ENCODE results near the gene LCNL1. TPM values are rescaled to one million over a fixed set of nuclear protein-coding genes. Genes with fewer than 3 reads are reported as not detected.

The LCNL1 gene
- total RNA-seq, 2 donors from 2014 or later: 0.11 TPM; not detected in 1

- Mint-ChIP-seq H3K27me3 (no peaks in the 10 kb centered on the region), H3K27ac (no peak overlapping the region), H3K9me3 (peaks cover 4% of the 10 kb centered on the region), H3K4me3 (no peak overlapping the region), H3K36me3 (ENCODE audit: low read depth) (no peaks in the 10 kb centered on the region), H3K4me1 (peaks cover 12% of the 10 kb centered on the region)
- no peak for ATAC-seq (replicated peaks)
These were observed 21.3 kb upstream of the LCNL1 start for GRCh38 chr9:136961279-136962065.

- Mint-ChIP-seq H3K36me3 (ENCODE audit: low read depth) (no peaks in the 10 kb centered on the region), H3K27me3 (no peaks in the 10 kb centered on the region), H3K4me1 (peaks cover 7% of the 10 kb centered on the region), H3K9me3 (no peaks in the 10 kb centered on the region), H3K27ac (no peak overlapping the region), H3K4me3 (no peak overlapping the region)
- ATAC-seq (replicated peaks): no peak
These were observed 20.6 kb upstream of the LCNL1 start for GRCh38 chr9:136962163-136962562.

DNA sequence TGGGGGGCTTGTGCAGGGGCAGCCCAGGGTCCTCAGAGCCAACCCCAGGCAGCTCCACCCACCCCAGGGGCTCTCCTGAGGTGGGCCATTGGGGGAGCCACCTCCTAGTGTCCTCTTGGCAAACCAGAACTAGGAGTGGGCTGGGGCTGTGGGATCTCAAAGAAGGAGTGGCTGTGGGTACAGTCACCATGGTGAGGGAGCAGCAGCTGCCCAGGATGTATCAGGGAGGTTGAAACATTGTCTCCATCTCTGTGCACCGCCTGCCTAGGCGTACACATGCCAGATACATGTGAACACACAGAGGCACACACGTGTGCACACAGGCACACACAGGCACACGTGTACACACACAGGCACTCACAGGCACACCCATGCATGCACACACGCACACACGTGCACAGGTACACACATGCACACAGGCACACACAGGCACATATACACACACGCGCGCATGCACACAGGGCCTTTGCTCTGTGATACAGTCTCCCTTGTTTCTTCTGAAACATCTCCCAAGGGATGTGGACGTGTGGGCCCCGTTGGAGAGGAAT, 20.0 kb upstream of the LCNL1 start:
- Mint-ChIP-seq H3K9me3 (no peaks in the 10 kb centered on the region), H3K27ac (peak overlapping the region; percentile 50), H3K27me3 (no peaks in the 10 kb centered on the region), H3K36me3 (ENCODE audit: low read depth) (no peaks in the 10 kb centered on the region), H3K4me3 (no peak overlapping the region), H3K4me1 (peaks cover 7% of the 10 kb centered on the region)
- ATAC-seq (replicated peaks): peak; percentile 24

GRCh38 chr9:136963341-136963740, 19.5 kb upstream of the LCNL1 start:
- no peak overlapping the region for H3K4me3 Mint-ChIP-seq
- peak overlapping the region; percentile 50 for H3K27ac Mint-ChIP-seq
- no peak for ATAC-seq (replicated peaks)
- H3K36me3 Mint-ChIP-seq (ENCODE audit: low read depth): no peaks in the 10 kb centered on the region
- no peaks in the 10 kb centered on the region for H3K9me3 Mint-ChIP-seq
- peaks cover 7% of the 10 kb centered on the region for H3K4me1 Mint-ChIP-seq
- H3K27me3 Mint-ChIP-seq: no peaks in the 10 kb centered on the region

- no peak for ATAC-seq (replicated peaks)
- H3K27ac Mint-ChIP-seq: no peak overlapping the region
- H3K4me3 Mint-ChIP-seq: no peak overlapping the region
- no peaks in the 10 kb centered on the region for H3K9me3 Mint-ChIP-seq
- H3K36me3 Mint-ChIP-seq (ENCODE audit: low read depth): no peaks in the 10 kb centered on the region
- peaks cover 7% of the 10 kb centered on the region for H3K4me1 Mint-ChIP-seq
- no peaks in the 10 kb centered on the region for H3K27me3 Mint-ChIP-seq
These were observed 19.0 kb upstream of the LCNL1 start for GRCh38 chr9:136963751-136964150.

DNA sequence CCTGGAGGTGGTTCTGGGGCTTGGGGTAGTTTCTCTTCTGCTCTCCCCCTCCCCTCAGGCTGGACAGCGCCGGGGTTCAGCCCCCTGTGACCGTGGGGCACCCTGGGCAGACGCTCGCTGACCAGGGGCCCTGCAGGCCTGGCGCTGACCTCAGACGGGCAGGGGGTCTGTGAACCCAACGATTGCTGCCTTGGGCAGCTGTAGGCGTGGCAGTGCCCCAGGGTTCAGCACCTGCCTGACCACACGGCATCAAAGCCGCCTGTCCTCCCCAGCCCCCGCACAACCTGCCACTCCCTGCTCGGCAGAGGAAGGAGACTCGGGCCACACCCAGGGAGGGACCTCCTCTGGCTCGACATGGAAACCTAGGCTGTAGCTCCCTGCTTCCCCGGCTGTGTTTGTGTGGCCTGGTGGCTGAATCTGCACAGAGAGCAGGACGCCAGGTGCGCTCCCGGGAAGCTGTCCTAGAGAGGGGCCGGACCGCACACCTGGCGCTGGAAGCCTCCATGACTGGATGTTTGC, 18.6 kb upstream of the LCNL1 start:
- H3K9me3 Mint-ChIP-seq: no peaks in the 10 kb centered on the region
- no peak for ATAC-seq (replicated peaks)
- peak overlapping the region; percentile 44 for H3K27ac Mint-ChIP-seq
- H3K4me3 Mint-ChIP-seq: peak overlapping the region; percentile 24
- H3K27me3 Mint-ChIP-seq: no peaks in the 10 kb centered on the region
- peaks cover 7% of the 10 kb centered on the region for H3K4me1 Mint-ChIP-seq
- H3K36me3 Mint-ChIP-seq (ENCODE audit: low read depth): no peaks in the 10 kb centered on the region

GRCh38 chr9:136964833-136965422, 17.9 kb upstream of the LCNL1 start:
- Mint-ChIP-seq H3K27me3 (no peaks in the 10 kb centered on the region), H3K4me1 (peaks cover 7% of the 10 kb centered on the region), H3K36me3 (ENCODE audit: low read depth) (no peaks in the 10 kb centered on the region), H3K9me3 (no peaks in the 10 kb centered on the region), H3K27ac (peak overlapping the region; percentile 44), H3K4me3 (peak overlapping the region; percentile 82)
- no peak for ATAC-seq (replicated peaks)

DNA sequence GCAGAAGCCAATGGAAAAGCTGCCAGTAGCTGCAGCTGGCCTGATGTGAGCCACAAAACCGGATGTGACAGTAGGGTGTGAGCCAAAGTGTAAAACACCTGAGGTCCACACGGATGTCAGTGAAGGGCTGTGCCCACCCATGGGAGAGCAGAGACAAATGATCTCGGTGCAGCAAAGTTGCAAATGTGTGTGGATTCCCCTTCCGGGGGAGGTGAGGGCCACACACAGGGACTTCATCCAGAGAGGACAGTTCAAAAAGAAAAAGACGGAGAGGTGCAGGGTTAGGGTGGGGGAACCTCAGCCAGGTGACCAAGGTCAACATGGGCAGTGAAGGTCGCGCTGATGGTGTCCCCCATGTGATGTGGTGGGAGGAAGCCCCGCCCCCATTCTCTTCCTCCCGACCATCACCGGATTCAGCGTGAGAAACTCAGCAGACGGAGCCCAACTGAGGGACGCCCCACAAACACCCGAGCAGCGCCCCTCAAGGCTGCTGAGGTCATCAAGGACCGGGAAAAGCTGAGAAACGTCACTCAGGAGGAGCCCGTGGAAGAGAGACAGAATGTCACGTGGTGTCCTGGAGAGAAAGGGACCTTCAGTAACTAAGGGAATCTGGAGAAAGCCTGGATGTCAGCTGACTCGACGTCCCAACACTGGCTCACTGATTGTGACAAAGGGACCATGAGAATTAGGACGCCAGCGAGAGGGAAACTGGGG, 16.9 kb upstream of the LCNL1 start:
- peak overlapping the region; percentile 82 for H3K4me3 Mint-ChIP-seq
- H3K36me3 Mint-ChIP-seq (ENCODE audit: low read depth): no peaks in the 10 kb centered on the region
- peaks cover 7% of the 10 kb centered on the region for H3K4me1 Mint-ChIP-seq
- ATAC-seq (replicated peaks): peak; percentile 64
- H3K27me3 Mint-ChIP-seq: no peaks in the 10 kb centered on the region
- peak overlapping the region; percentile 76 for H3K27ac Mint-ChIP-seq
- no peaks in the 10 kb centered on the region for H3K9me3 Mint-ChIP-seq

GRCh38 chr9:136968333-136969127, 14.3 kb upstream of the LCNL1 start:
- H3K27ac Mint-ChIP-seq: no peak overlapping the region
- no peak overlapping the region for H3K4me3 Mint-ChIP-seq
- no peaks in the 10 kb centered on the region for H3K9me3 Mint-ChIP-seq
- peaks cover 7% of the 10 kb centered on the region for H3K4me1 Mint-ChIP-seq
- H3K27me3 Mint-ChIP-seq: no peaks in the 10 kb centered on the region
- no peak for ATAC-seq (replicated peaks)
- no peaks in the 10 kb centered on the region for H3K36me3 Mint-ChIP-seq (ENCODE audit: low read depth)

GRCh38 chr9:136969150-136969549, 13.6 kb upstream of the LCNL1 start:
- no peaks in the 10 kb centered on the region for H3K27me3 Mint-ChIP-seq
- H3K36me3 Mint-ChIP-seq (ENCODE audit: low read depth): no peaks in the 10 kb centered on the region
- peaks cover 7% of the 10 kb centered on the region for H3K4me1 Mint-ChIP-seq
- no peak overlapping the region for H3K27ac Mint-ChIP-seq
- H3K9me3 Mint-ChIP-seq: no peaks in the 10 kb centered on the region
- H3K4me3 Mint-ChIP-seq: no peak overlapping the region
- ATAC-seq (replicated peaks): no peak

DNA sequence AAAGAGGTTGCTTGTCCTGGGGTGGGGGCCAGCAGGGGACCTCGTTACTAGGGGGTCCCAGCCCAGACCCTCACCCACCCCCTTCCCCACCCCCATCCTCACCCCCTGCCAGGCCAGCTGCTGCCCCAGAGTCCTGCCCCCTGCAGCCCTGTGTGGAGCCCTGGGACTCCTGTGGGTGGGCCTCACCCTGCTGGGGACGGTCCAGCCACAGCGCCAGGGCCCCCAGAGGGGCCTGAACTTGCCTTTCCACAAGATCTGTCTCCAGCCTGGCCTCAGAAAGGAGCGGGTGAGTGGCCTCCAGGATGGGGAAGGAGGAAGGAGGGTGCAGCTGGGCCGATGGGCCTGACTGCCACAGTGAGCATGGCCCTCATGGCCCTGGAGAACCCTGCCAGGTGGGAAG, 13.0 kb upstream of the LCNL1 start:
- no peaks in the 10 kb centered on the region for H3K36me3 Mint-ChIP-seq (ENCODE audit: low read depth)
- H3K27me3 Mint-ChIP-seq: no peaks in the 10 kb centered on the region
- H3K9me3 Mint-ChIP-seq: no peaks in the 10 kb centered on the region
- peaks cover 7% of the 10 kb centered on the region for H3K4me1 Mint-ChIP-seq
- no peak overlapping the region for H3K4me3 Mint-ChIP-seq
- H3K27ac Mint-ChIP-seq: no peak overlapping the region
- ATAC-seq (replicated peaks): no peak

DNA sequence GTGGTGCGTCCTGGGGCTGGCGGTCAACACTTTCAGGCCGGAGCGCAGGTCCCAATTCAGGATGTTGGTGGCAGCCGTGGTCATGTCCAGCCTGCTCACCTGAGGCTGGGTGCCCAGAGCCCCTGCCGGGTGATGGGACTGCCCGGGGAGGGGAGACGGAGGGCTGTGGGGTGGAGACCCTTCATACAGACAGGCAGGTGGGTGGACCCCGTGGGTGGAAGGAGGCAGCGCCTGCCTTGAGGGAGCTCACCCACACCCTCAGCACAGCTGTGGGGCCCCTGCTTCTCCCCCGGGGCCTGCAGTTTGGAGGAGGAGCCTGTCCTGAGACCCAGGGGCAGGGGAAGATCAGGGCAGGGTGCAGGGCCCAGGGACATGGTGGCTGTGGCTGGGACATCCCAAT, 12.4 kb upstream of the LCNL1 start:
- Mint-ChIP-seq H3K9me3 (no peaks in the 10 kb centered on the region), H3K27ac (no peak overlapping the region), H3K27me3 (no peaks in the 10 kb centered on the region), H3K4me1 (peaks cover 7% of the 10 kb centered on the region), H3K4me3 (no peak overlapping the region), H3K36me3 (ENCODE audit: low read depth) (no peaks in the 10 kb centered on the region)
- ATAC-seq (replicated peaks): no peak

GRCh38 chr9:136971746-136972145, 11.0 kb upstream of the LCNL1 start:
- Mint-ChIP-seq H3K36me3 (ENCODE audit: low read depth) (no peaks in the 10 kb centered on the region), H3K4me1 (no peaks in the 10 kb centered on the region), H3K27ac (no peak overlapping the region), H3K9me3 (no peaks in the 10 kb centered on the region), H3K4me3 (no peak overlapping the region), H3K27me3 (no peaks in the 10 kb centered on the region)
- ATAC-seq (replicated peaks): no peak

DNA sequence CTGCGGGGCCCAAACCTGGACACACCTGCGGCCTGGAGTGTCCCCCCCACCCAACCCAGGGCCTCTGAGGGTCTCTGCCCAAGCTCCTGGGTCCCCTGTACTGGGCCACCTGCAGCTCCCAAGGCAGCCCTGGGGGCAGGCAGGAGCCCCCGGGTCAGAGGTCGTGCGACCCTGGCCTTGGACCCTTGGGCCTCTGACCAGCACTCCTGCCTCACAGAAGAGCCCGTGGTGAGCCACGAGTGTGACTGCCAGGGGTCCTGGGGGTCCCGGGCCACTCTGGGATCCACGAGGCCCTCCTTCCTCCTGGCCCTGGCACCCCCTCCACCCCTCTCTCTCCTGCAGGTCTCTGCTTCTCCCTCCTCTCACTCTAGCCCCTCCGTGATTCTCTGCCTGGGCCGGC, 10.5 kb upstream of the LCNL1 start:
- Mint-ChIP-seq H3K9me3 (no peaks in the 10 kb centered on the region), H3K36me3 (ENCODE audit: low read depth) (no peaks in the 10 kb centered on the region), H3K4me3 (no peak overlapping the region), H3K27me3 (no peaks in the 10 kb centered on the region), H3K4me1 (no peaks in the 10 kb centered on the region), H3K27ac (no peak overlapping the region)
- ATAC-seq (replicated peaks): no peak

Measured in activated T-helper 17 cell treated with anti-CD3 and anti-CD28 coated beads, Interleukin-2, amount 50 U/mL, for 72 hours (primary cell).